DMS153 treated with DMSO at 0.1 percent for 48 hours (cell line): ENCODE measurements around the gene LAMA3.

Source experiments
- DNase-seq: peaks from one replicate; lab custom pipeline; 2025; ENCODE audit not compliant: unreplicated experiment; lab: John Stamatoyannopoulos, UW

Gene LAMA3

GRCh38 chr18:23689031-23689615 lies at the start of gene LAMA3:
Gene LAMA3, plus strand, starts transcription at chr18:23689453. Its CDS starts 231 bp downstream, at chr18:23689684.
- DNase-seq, result no peak

- no peak for DNase-seq
These were observed 49.2 kb upstream of the LAMA3 start for GRCh38 chr18:23640052-23640451.

- no peak for DNase-seq
These were observed 48.0 kb upstream of the LAMA3 start for GRCh38 chr18:23641143-23641720.

GRCh38 chr18:23641937-23642666 lies 47.2 kb upstream of the LAMA3 start:
- no peak for DNase-seq

GRCh38 chr18:23643815-23644490 lies 45.3 kb upstream of the LAMA3 start:
- DNase-seq, result no peak

- DNase-seq, result no peak
These were observed 43.6 kb upstream of the LAMA3 start for GRCh38 chr18:23645568-23646175.

GRCh38 chr18:23646282-23646681 lies 43.0 kb upstream of the LAMA3 start:
- no peak for DNase-seq

GRCh38 chr18:23648456-23648855 lies 40.8 kb upstream of the LAMA3 start:
- DNase-seq, result no peak

GRCh38 chr18:23648940-23649607 lies 40.2 kb upstream of the LAMA3 start:
- no peak for DNase-seq

- DNase-seq, result no peak
These were observed 38.0 kb upstream of the LAMA3 start for GRCh38 chr18:23650968-23651927.

- no peak for DNase-seq
These were observed 37.0 kb upstream of the LAMA3 start for GRCh38 chr18:23652232-23652631.

- no peak for DNase-seq
These were observed 31.0 kb upstream of the LAMA3 start for GRCh38 chr18:23658285-23658684.

- DNase-seq, result no peak
These were observed 27.4 kb upstream of the LAMA3 start for GRCh38 chr18:23661735-23662308.

- DNase-seq, result no peak
These were observed 26.7 kb upstream of the LAMA3 start, which contains the start of gene ANKRD29 for GRCh38 chr18:23662309-23663263. Gene ANKRD29, minus strand, starts transcription at chr18:23662911. Its CDS starts 181 bp downstream, at chr18:23662730.

- no peak for DNase-seq
These were observed 24.6 kb upstream of the LAMA3 start for GRCh38 chr18:23664674-23665073.

GRCh38 chr18:23667114-23667513 lies 22.1 kb upstream of the LAMA3 start:
- DNase-seq, result no peak

GRCh38 chr18:23668731-23669130 lies 20.5 kb upstream of the LAMA3 start:
- no peak for DNase-seq

- DNase-seq, result no peak
These were observed 20.0 kb upstream of the LAMA3 start for GRCh38 chr18:23669202-23669766.
